Ectodermal cell (in vitro differentiated cells): ENCODE measurements around the gene KCTD7.
"Not testable (repeated sequence)": the region's sequence is repeated elsewhere in the genome, so short reads cannot be mapped to it uniquely, and the experiment has no call there.

Experiments used
- H3K27ac ChIP-seq: 2 replicates; pipeline ENCODE4 v1.7.0; 2013; ENCODE audit warnings: mild to moderate bottlenecking, low read depth, low read length; ENCODE audit not compliant: insufficient read depth, poor library complexity, severe bottlenecking
- H3K27me3 ChIP-seq: 2 replicates; pipeline ENCODE4 v1.7.0; 2013; ENCODE audit warnings: mild to moderate bottlenecking, low read length; ENCODE audit not compliant: insufficient read depth, control insufficient read depth, poor library complexity, severe bottlenecking
- H3K36me3 ChIP-seq: one replicate; pipeline ENCODE4 v1.7.0; 2013; ENCODE audit warnings: low read length; ENCODE audit not compliant: control insufficient read depth, insufficient read depth
- H3K4me1 ChIP-seq: one replicate; pipeline ENCODE4 v1.7.0; 2013; ENCODE audit warnings: low read length; ENCODE audit not compliant: control insufficient read depth, insufficient read depth
- H3K4me3 ChIP-seq: 2 replicates; pipeline ENCODE4 v1.7.0; 2013; ENCODE audit warnings: low read depth, low read length, control low read depth; ENCODE audit not compliant: insufficient read depth
- H3K9me3 ChIP-seq: 2 replicates; pipeline ENCODE4 v1.7.0; 2013; ENCODE audit warnings: mild to moderate bottlenecking, low read length, moderate library complexity; ENCODE audit not compliant: control insufficient read depth
- WGBS, 2 experiments: methylation state at CpG; one replicate each; pipeline ENCODE4 v1.1.7; 2013; ENCODE audit warnings: missing lambda C conversion rate in 2 of 2; 5-methylcytosine and 5-hydroxymethylcytosine counted together

KCTD7 gene

DNA sequence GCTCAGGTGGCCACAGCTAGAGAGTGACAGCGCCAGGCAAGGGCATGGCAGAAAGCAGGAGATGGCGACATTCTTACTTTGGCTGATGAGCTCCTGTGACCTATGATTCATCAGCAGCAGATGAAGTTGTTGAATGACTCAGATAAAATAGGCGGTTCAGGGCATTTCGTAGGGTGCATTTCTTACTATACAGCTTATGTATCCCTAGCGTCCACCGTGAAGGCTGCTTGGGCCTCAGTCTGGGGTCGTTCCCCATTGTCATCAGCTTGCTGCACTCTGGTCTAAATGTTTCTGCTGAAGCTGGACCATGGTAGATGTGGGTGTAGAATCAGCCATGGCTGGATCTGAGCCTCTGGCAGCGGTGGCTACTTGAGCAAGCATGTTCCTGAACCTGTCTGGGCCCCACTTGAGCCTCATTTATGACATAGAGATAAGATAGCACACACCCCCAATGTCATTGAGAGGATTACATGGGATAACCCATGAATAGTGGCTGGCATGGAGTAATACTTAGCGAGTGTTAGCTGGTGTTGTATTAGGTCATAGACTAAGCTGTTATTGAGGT lies 7.4 kb downstream of the KCTD7 start:
- H3K27ac ChIP-seq, H3K36me3 ChIP-seq, H3K4me3 ChIP-seq, H3K4me1 ChIP-seq, H3K9me3 ChIP-seq, H3K27me3 ChIP-seq: not testable (repeated sequence)
- WGBS, 2 experiments = 93 to 95% methylated on average over 5 to 6 of the region's 9 CpGs

DNA sequence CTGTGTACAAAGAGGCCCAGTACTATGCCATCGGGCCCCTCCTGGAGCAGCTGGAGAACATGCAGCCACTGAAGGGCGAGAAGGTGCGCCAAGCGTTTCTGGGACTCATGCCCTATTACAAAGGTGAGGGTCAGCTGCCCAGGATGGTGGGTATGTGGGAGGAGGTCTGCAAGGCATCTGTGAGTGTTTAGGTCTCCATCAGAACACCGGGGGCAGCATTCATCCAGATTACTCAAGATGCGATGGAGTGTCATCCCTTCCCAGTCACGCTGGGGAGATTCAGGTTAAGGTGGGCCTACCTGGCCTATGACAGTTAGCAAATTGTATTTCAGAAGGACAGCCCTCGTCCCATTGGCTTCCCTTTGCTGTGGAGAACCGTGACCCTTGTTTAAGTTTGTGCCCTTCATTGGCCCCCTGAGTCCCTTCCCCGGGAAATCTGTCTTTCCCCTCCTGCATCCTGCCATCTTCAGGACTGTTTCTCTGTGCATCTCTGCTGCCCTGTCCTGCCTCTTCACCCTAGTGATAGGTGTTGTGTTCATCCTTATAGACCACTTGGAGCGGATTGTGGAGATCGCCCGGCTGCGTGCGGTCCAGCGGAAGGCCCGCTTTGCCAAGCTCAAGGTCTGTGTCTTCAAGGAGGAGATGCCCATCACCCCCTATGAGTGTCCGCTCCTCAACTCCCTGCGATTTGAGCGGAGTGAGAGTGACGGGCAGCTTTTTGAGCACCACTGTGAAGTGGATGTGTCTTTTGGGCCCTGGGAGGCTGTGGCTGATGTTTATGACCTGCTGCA lies 9.8 kb downstream of the KCTD7 start:
- no peak overlapping the region for H3K27ac ChIP-seq
- peaks cover 5% of the 10 kb centered on the region for H3K36me3 ChIP-seq
- no peaks in the 10 kb centered on the region for H3K4me1 ChIP-seq
- H3K9me3 ChIP-seq = no peaks in the 10 kb centered on the region
- no peaks in the 10 kb centered on the region for H3K27me3 ChIP-seq
- WGBS, 2 experiments = 92 to 94% methylated on average over 21 of the region's 21 CpGs
- H3K4me3 ChIP-seq = no peak overlapping the region

DNA sequence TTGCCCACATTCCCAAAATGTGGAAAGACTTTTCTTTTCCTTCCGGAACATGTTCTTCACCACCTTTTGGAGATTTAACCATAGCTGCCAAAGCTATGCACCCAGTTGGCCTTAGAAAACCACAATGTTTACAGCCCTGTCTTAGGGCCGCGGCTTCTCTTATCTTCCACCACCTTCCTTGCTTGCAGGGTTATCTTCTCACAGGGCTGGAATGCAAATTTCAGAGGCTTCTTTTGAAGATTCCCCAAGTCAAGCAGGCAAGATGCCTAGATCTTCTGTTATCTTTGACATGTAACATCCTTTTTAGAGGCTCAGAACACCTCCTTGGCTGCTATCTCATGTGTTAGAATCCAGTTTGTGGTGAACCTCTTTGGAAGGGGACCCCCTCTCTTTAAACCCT lies 11.1 kb downstream of the KCTD7 start:
- H3K4me1 ChIP-seq = no peaks in the 10 kb centered on the region
- no peak overlapping the region for H3K4me3 ChIP-seq
- 95 to 96% methylated on average over 3 of the region's 3 CpGs for WGBS, 2 experiments
- H3K9me3 ChIP-seq = no peaks in the 10 kb centered on the region
- no peaks in the 10 kb centered on the region for H3K27me3 ChIP-seq
- no peak overlapping the region for H3K27ac ChIP-seq
- H3K36me3 ChIP-seq = peaks cover 5% of the 10 kb centered on the region

DNA sequence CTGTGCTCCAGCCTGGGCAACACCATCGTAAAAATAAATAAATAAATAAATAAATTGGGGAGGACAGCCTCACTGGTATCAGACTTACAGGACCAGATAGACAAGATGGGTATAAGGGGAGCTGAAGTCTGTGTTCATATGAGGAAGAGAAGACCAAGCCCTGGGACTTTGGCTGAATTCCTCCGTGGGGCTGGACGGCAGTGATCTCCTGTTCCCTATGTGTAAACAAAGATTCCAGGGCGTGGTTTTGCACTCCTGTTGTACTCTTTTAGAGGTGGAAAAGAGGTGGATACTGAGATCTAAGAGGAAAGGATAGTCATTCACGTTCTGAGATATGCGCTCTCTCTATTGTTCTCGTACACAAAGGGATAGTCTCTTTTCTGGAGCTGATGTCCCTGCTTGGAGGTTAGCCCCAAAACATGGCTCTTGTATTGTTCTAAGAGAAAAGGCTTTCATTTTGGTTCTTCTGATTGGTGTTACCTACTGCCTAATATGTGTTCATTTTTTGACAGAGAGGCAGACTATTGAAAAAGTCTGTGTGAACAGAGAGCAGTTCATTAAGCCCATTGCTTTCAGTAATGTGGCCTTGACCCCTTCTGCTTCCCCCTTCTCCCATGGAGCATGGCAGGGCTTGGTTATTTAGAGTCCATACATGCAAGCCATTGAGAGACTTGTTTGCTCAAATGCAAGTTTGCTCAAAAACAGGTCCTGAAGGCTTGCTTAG lies 12.3 kb downstream of the KCTD7 start:
- peaks cover 5% of the 10 kb centered on the region for H3K36me3 ChIP-seq
- no peaks in the 10 kb centered on the region for H3K4me1 ChIP-seq
- no peaks in the 10 kb centered on the region for H3K27me3 ChIP-seq
- H3K9me3 ChIP-seq = no peaks in the 10 kb centered on the region
- H3K4me3 ChIP-seq = no peak overlapping the region
- no peak overlapping the region for H3K27ac ChIP-seq
- WGBS, 2 experiments = 94% methylated on average over 7 of the region's 7 CpGs

DNA sequence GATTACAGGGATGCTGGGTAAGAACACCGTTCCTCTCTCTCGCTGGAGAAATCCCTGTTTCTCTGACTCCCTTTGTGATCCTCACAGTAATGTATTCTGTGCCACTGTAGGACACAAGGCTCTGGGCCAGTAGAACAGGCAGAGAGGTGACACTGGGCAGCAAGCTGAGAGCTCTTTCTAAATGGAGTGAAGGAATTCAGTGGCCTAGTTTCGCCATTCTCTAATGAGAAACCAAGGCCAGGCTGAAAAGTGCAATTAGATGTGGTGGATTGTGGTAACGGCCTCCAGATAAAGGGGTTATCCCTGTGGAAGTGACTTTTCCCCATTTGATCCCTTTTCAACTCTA lies 12.8 kb downstream of the KCTD7 start:
- Histone ChIP-seq H3K36me3 (peaks cover 5% of the 10 kb centered on the region), H3K4me1 (no peaks in the 10 kb centered on the region), H3K27ac (no peak overlapping the region), H3K9me3 (no peaks in the 10 kb centered on the region), H3K27me3 (no peaks in the 10 kb centered on the region), H3K4me3 (no peak overlapping the region)
- 90 to 93% methylated on average over 4 of the region's 4 CpGs for WGBS, 2 experiments

DNA sequence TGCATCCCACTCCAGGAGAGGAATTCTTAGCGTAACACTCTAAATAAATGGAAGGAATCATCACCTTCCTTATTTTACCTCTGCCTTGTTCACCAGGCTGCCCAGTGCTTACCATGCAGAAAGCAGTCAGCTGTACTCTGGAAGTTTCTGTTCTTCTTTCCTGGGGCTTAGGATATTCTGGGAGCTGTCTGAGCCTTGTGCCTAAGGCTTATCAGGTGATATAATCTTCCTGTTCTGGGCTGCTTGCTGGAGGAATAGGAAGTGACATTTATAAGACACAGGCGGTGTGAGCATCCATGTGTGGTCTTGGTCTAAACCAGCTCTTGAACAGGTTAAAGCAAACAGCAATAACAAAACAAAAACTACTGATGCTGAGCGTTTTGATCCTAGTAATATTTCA lies 13.5 kb downstream of the KCTD7 start:
- Histone ChIP-seq H3K27ac (no peak overlapping the region), H3K36me3 (peaks cover 5% of the 10 kb centered on the region), H3K27me3 (no peaks in the 10 kb centered on the region), H3K4me1 (no peaks in the 10 kb centered on the region), H3K4me3 (no peak overlapping the region), H3K9me3 (no peaks in the 10 kb centered on the region)
- 95 to 99% methylated on average over 3 of the region's 3 CpGs for WGBS, 2 experiments

DNA sequence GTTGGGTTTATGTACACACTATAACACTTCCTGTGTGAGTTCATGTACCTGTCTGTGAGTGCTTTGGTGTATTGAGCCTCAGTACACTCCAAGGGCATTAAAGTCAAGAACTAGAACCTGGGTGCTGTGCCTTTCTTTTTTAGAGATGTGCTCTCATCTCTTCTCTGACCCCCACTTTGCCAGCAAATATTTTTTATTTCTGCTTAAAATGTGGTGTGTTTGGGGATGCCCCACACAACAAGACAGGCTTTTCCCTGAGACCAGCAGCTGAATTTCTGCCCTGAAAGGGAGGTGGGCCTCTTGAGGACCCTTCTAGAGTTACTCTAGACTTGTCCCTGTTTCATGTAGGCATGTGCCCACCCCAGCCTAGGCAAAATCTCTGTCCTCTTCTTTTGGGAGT lies 14.3 kb downstream of the KCTD7 start:
- Histone ChIP-seq H3K27ac (no peak overlapping the region), H3K36me3 (peaks cover 5% of the 10 kb centered on the region), H3K9me3 (no peaks in the 10 kb centered on the region), H3K4me3 (no peak overlapping the region), H3K4me1 (no peaks in the 10 kb centered on the region), H3K27me3 (no peaks in the 10 kb centered on the region)

DNA sequence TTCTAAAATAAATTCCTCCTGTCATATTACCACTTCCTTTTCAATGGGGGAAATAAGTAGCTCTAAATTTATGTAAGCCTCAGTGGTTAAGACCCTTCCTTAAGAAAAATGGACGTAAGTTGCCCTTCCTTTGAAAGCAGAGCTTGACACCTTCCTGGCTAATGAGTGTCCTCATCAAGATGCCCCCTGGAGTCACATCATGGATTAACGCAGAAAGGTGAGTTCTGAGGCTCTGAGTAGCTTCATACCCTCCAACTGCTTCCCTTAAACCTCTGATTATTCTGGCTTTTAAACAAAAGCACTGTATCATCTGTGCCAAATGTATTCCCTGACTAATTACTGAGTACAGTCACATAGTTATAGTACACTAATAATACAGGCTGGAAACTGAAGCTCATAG lies 14.7 kb downstream of the KCTD7 start:
- Histone ChIP-seq H3K27ac (no peak overlapping the region), H3K27me3 (no peaks in the 10 kb centered on the region), H3K4me3 (no peak overlapping the region), H3K36me3 (peaks cover 5% of the 10 kb centered on the region), H3K9me3 (no peaks in the 10 kb centered on the region), H3K4me1 (no peaks in the 10 kb centered on the region)
- 88 to 94% methylated on average over 2 of the region's 2 CpGs for WGBS, 2 experiments

DNA sequence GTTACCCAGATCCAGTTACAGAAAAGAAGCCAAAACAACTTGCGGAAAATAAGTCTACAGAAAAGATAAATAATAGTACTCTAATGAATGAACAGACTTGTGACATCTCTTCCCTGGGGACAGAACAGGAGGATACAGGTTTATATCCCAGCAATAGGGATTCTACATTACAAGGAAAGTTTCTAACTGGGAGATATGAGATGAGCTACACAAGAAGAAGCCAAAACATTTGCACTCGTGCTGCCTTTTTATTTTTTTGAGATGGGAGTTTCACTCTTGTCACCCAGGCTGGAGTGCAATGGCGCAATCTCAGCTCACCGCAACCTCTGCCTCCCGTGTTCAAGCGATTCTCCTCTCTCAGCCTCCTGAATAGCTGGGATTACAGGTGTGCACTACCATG lies 22.3 kb downstream of the KCTD7 start:
- not testable (repeated sequence) for H3K9me3 ChIP-seq, H3K36me3 ChIP-seq, H3K4me1 ChIP-seq, H3K4me3 ChIP-seq, H3K27me3 ChIP-seq, H3K27ac ChIP-seq
- WGBS, 2 experiments = 90 to 93% methylated on average over 5 to 6 of the region's 6 CpGs

DNA sequence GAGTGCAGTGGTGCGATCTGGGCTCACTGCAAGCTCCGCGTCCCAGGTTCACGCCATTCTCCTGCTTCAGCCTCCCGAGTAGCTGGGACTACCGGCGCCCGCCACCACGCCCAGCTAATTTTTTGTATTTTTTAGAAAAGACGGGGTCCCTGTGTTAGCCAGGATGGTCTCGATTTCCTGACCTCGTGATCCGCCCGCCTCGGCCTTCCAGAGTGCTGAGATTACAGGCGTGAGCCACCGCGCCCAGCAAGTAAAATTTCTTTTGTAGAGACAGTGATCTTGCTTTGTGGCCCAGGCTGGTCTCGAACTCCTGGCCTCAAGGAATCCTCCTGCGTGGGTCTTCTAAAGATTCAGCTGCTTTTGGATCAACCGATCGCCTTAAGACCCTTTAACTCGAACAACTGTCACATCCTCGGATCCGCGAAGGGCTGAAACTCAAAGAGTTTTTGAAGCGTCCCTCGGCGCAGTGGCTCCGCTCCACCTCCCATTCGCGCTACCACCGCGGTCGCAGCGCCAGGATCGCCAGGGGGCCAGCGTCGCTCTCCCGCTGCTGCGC lies 25.1 kb downstream of the KCTD7 start:
- not testable (repeated sequence) for H3K4me1 ChIP-seq, H3K9me3 ChIP-seq, H3K27me3 ChIP-seq, H3K36me3 ChIP-seq
- 22 to 23% methylated on average over 41 of the region's 41 CpGs for WGBS, 2 experiments
- Histone ChIP-seq H3K27ac (peak overlapping the region; percentile 98), H3K4me3 (peak overlapping the region; percentile 95)
